Tibial nerve (tissue), 4 donors: Measurements from ENCODE around the gene RARRES1.

Source experiments
- EP300 ChIP-seq, 2 donors: sonication (generic); formaldehyde crosslinking; IDR thresholded peaks; one replicate each; pipeline ENCODE4 v1.6.1; 2017; ENCODE audit warnings: antibody characterized with exemption in 2 of 2, mild to moderate bottlenecking in 1 of 2
- POLR2A ChIP-seq, 2 donors: fragments of 450-650 bp; IDR thresholded peaks; one replicate each; pipeline ENCODE4 v1.6.1; 2017; ENCODE audit warnings: antibody characterized with exemption in 2 of 2, mild to moderate bottlenecking in 2 of 2, moderate library complexity in 2 of 2
- TF ChIP-seq, protein P1 (sequence below), 5 experiments: fragments of 200-600 bp in 3 of 5; fragments of 450-650 bp in 2 of 5; sonication (generic) in 3 of 5; IDR thresholded peaks; one replicate each; pipeline ENCODE4 v1.5.1; 2016 to 2019; ENCODE audit warnings: antibody characterized with exemption in 5 of 5, mild to moderate bottlenecking in 3 of 5, moderate library complexity in 2 of 5

DNA sequence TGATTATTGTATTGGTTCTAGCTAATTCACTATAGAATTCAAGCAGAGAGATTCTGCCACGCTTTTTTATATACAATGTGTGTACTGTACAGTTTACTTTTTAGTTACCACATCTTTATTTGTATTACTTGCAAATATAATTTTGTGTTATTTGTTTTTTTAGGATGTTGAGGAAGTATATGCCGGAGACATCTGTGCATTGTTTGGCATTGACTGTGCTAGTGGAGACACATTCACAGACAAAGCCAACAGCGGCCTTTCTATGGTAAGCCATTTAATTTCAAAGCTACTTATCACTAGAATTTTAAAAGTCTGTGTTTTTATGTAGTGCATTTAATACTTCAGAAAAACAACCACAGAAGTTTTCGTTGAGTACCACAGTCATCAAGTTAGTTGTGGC lies 71.5 kb downstream of the RARRES1 start:
- TF ChIP-seq, protein P1, sequence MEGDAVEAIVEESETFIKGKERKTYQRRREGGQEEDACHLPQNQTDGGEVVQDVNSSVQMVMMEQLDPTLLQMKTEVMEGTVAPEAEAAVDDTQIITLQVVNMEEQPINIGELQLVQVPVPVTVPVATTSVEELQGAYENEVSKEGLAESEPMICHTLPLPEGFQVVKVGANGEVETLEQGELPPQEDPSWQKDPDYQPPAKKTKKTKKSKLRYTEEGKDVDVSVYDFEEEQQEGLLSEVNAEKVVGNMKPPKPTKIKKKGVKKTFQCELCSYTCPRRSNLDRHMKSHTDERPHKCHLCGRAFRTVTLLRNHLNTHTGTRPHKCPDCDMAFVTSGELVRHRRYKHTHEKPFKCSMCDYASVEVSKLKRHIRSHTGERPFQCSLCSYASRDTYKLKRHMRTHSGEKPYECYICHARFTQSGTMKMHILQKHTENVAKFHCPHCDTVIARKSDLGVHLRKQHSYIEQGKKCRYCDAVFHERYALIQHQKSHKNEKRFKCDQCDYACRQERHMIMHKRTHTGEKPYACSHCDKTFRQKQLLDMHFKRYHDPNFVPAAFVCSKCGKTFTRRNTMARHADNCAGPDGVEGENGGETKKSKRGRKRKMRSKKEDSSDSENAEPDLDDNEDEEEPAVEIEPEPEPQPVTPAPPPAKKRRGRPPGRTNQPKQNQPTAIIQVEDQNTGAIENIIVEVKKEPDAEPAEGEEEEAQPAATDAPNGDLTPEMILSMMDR (IDR thresholded peaks at IDR 0.05), result no peak
- TF ChIP-seq POLR2A (IDR thresholded peaks at IDR 0.05) (no peak), EP300 (IDR thresholded peaks at IDR 0.05) (no peak)
